Astrocyte (in vitro differentiated cells and primary cell): ENCODE data around the gene PIGN. TPM values are rescaled to one million over a fixed set of nuclear protein-coding genes. Genes with fewer than 3 reads are reported as not detected.

ENCODE experiments used
- DNase-seq: peaks from one replicate; pipeline ENCODE4 v3.0.0-alpha.2; 2010; ENCODE audit warnings: low read depth
- FAIRE-seq: peaks from 2 replicates; lab custom pipeline; 2011; peaks lifted over from hg19 to GRCh38; lab: Jason Lieb, UNC
- H2AFZ ChIP-seq: 2 replicates; pipeline ENCODE4 v1.6.0; 2012; ENCODE audit warnings: low read depth, low read length, inconsistent platforms
- H3K27ac ChIP-seq: 2 replicates; pipeline ENCODE4 v1.5.1; 2011; ENCODE audit warnings: low read depth, low read length, inconsistent platforms
- H3K27me3 ChIP-seq: 2 replicates; pipeline ENCODE4 v1.6.0; 2011; ENCODE audit warnings: low read length, inconsistent platforms; ENCODE audit not compliant: insufficient read depth
- H3K36me3 ChIP-seq: 2 replicates; pipeline ENCODE4 v1.5.1; 2011; ENCODE audit warnings: low read length, inconsistent platforms; ENCODE audit not compliant: insufficient read depth
- H3K4me1 ChIP-seq: 2 replicates; pipeline ENCODE4 v1.5.1; 2011; ENCODE audit warnings: low read length, inconsistent platforms; ENCODE audit not compliant: insufficient read depth
- H3K4me2 ChIP-seq: 2 replicates; pipeline ENCODE4 v1.6.0; 2012; ENCODE audit warnings: low read length, inconsistent platforms
- H3K4me3 ChIP-seq: 2 replicates; pipeline ENCODE4 v1.5.1; 2011; ENCODE audit warnings: low read depth, mild to moderate bottlenecking, low read length, inconsistent platforms; ENCODE audit not compliant: insufficient read depth
- H3K79me2 ChIP-seq: 2 replicates; pipeline ENCODE4 v1.6.0; 2012; ENCODE audit warnings: mild to moderate bottlenecking, low read length, inconsistent platforms; ENCODE audit not compliant: insufficient read depth
- H3K9ac ChIP-seq: 2 replicates; pipeline ENCODE4 v1.6.0; 2012; ENCODE audit warnings: mild to moderate bottlenecking, low read length, inconsistent platforms
- H3K9me3 ChIP-seq: 2 replicates; pipeline ENCODE4 v1.5.1; 2012; ENCODE audit warnings: low read depth, mild to moderate bottlenecking, low read length, inconsistent platforms; ENCODE audit not compliant: insufficient read depth
- H4K20me1 ChIP-seq: 2 replicates; pipeline ENCODE4 v1.6.0; 2012; ENCODE audit warnings: low read length, inconsistent platforms; ENCODE audit not compliant: insufficient read depth
- H3K27ac Mint-ChIP-seq: one replicate; pipeline ENCODE4 v1.8.0; 2021; ENCODE audit warnings: mild to moderate bottlenecking, mixed read lengths; ENCODE audit not compliant: unreplicated experiment
- H3K27me3 Mint-ChIP-seq: one replicate; pipeline ENCODE4 v1.8.0; 2021; ENCODE audit warnings: low read depth, mixed read lengths; ENCODE audit not compliant: unreplicated experiment
- H3K36me3 Mint-ChIP-seq: one replicate; pipeline ENCODE4 v1.8.0; 2021; ENCODE audit warnings: low read depth, mixed read lengths; ENCODE audit not compliant: unreplicated experiment
- H3K4me1 Mint-ChIP-seq: one replicate; pipeline ENCODE4 v1.8.0; 2021; ENCODE audit warnings: low read depth, mixed read lengths; ENCODE audit not compliant: unreplicated experiment
- H3K4me3 Mint-ChIP-seq: one replicate; pipeline ENCODE4 v1.8.0; 2021; ENCODE audit warnings: mild to moderate bottlenecking, moderate library complexity, mixed read lengths; ENCODE audit not compliant: unreplicated experiment
- H3K9me3 Mint-ChIP-seq: one replicate; pipeline ENCODE4 v1.8.0; 2021; ENCODE audit warnings: mild to moderate bottlenecking, mixed read lengths; ENCODE audit not compliant: unreplicated experiment
- CTCF ChIP-seq: IDR thresholded peaks from 2 replicates; pipeline ENCODE4 v1.5.1; 2011; ENCODE audit warnings: low read depth, mild to moderate bottlenecking, inconsistent platforms, low read length, moderate library complexity; ENCODE audit not compliant: insufficient read depth
- EZH2 ChIP-seq: IDR thresholded peaks from 2 replicates; pipeline ENCODE4 v1.6.1; 2012; ENCODE audit warnings: mild to moderate bottlenecking, low read length, inconsistent platforms; ENCODE audit not compliant: insufficient read depth
- total RNA-seq: library from RNA; stranded (reverse); gene quantifications from 2 replicates; pipeline ENCODE4 v1.2.1, GENCODE V29; 2021

Gene PIGN
- total RNA-seq, 1 donor from 2014 or later: 20.0 TPM

- Mint-ChIP-seq H3K4me3 (no peak overlapping the region), H3K9me3 (no peaks in the 10 kb centered on the region), H3K27ac (no peak overlapping the region), H3K36me3 (no peaks in the 10 kb centered on the region), H3K27me3 (no peaks in the 10 kb centered on the region), H3K4me1 (peaks cover 10% of the 10 kb centered on the region)
- FAIRE-seq (no peak), DNase-seq (peak; percentile 36)
- H3K4me3 ChIP-seq: no peak overlapping the region
- H3K4me2 ChIP-seq: peak overlapping the region; percentile 9
- H3K36me3 ChIP-seq: no peaks in the 10 kb centered on the region
- H3K79me2 ChIP-seq: peaks cover 92% of the 10 kb centered on the region
- H2AFZ ChIP-seq: no peak overlapping the region
- no peak overlapping the region for H3K27ac ChIP-seq
- TF ChIP-seq EZH2 (no peak), CTCF (no peak)
- no peaks in the 10 kb centered on the region for H3K27me3 ChIP-seq
- no peak overlapping the region for H3K9ac ChIP-seq
- no peaks in the 10 kb centered on the region for H3K9me3 ChIP-seq
- peaks cover 4% of the 10 kb centered on the region for H3K4me1 ChIP-seq
- peaks cover 41% of the 10 kb centered on the region for H4K20me1 ChIP-seq
Observed at GRCh38 chr18:62200121-62200914, 13.5 kb upstream of the PIGN start.

- H3K27me3 ChIP-seq: no peaks in the 10 kb centered on the region
- FAIRE-seq (no peak), DNase-seq (no peak)
- no peak overlapping the region for H3K9ac ChIP-seq
- no peak overlapping the region for H3K4me2 ChIP-seq
- H3K4me1 Mint-ChIP-seq: peaks cover 10% of the 10 kb centered on the region
- H3K27ac Mint-ChIP-seq: no peak overlapping the region
- no peaks in the 10 kb centered on the region for H3K9me3 Mint-ChIP-seq
- TF ChIP-seq CTCF (no peak), EZH2 (no peak)
- H2AFZ ChIP-seq: no peak overlapping the region
- H3K27ac ChIP-seq: no peak overlapping the region
- H3K27me3 Mint-ChIP-seq: no peaks in the 10 kb centered on the region
- peaks cover 92% of the 10 kb centered on the region for H3K79me2 ChIP-seq
- no peak overlapping the region for H3K4me3 Mint-ChIP-seq
- peaks cover 4% of the 10 kb centered on the region for H3K4me1 ChIP-seq
- no peaks in the 10 kb centered on the region for H3K36me3 Mint-ChIP-seq
- H4K20me1 ChIP-seq: peaks cover 45% of the 10 kb centered on the region
- no peaks in the 10 kb centered on the region for H3K36me3 ChIP-seq
- H3K4me3 ChIP-seq: no peak overlapping the region
- H3K9me3 ChIP-seq: no peaks in the 10 kb centered on the region
Observed at GRCh38 chr18:62199629-62200028, 12.8 kb upstream of the PIGN start.

GRCh38 chr18:62198259-62198658 lies 11.4 kb upstream of the PIGN start:
- Histone ChIP-seq H3K27ac (no peak overlapping the region), H3K27me3 (no peaks in the 10 kb centered on the region), H3K36me3 (no peaks in the 10 kb centered on the region), H3K9ac (no peak overlapping the region), H3K79me2 (peaks cover 92% of the 10 kb centered on the region), H3K4me1 (peaks cover 4% of the 10 kb centered on the region), H4K20me1 (peaks cover 53% of the 10 kb centered on the region), H3K4me2 (no peak overlapping the region), H3K4me3 (no peak overlapping the region), H2AFZ (no peak overlapping the region), H3K9me3 (no peaks in the 10 kb centered on the region)
- no peak overlapping the region for H3K27ac Mint-ChIP-seq
- TF ChIP-seq CTCF: no peak
- no peak for TF ChIP-seq EZH2
- H3K36me3 Mint-ChIP-seq: no peaks in the 10 kb centered on the region
- peaks cover 10% of the 10 kb centered on the region for H3K4me1 Mint-ChIP-seq
- DNase-seq: no peak
- no peaks in the 10 kb centered on the region for H3K27me3 Mint-ChIP-seq
- FAIRE-seq: no peak
- peaks cover under 1% of the 10 kb centered on the region for H3K9me3 Mint-ChIP-seq
- H3K4me3 Mint-ChIP-seq: no peak overlapping the region
